DOHH2 (cell line): ENCODE results near the gene RUVBL2.

ENCODE experiments used
- H3F3A ChIP-seq: fragments of 200-600 bp; sonication (generic), shearing (Covaris generic); 2 replicates; pipeline ENCODE4 v1.6.0; 2016; ENCODE audit warnings: antibody characterized with exemption, mild to moderate bottlenecking; ENCODE audit not compliant: control insufficient read depth, insufficient read depth
- H3K27ac ChIP-seq: fragments of 200-600 bp; sonication (generic); 2 replicates; pipeline ENCODE4 v1.5.1; 2014; ENCODE audit warnings: low read depth, mild to moderate bottlenecking, low read length, moderate library complexity
- H3K27me3 ChIP-seq: fragments of 200-600 bp; sonication (generic); 2 replicates; pipeline ENCODE4 v1.6.1; 2014; ENCODE audit warnings: mild to moderate bottlenecking, low read length, mixed read lengths; ENCODE audit not compliant: control insufficient read depth
- H3K36me3 ChIP-seq: fragments of 200-600 bp; sonication (generic); 2 replicates; pipeline ENCODE4 v1.6.1; 2014; ENCODE audit warnings: mild to moderate bottlenecking, low read length, moderate library complexity, mixed read lengths; ENCODE audit not compliant: control insufficient read depth
- H3K4me1 ChIP-seq: fragments of 200-600 bp; sonication (generic); 2 replicates; pipeline ENCODE4 v1.6.1; 2014; ENCODE audit warnings: mild to moderate bottlenecking, low read length, mixed read lengths; ENCODE audit not compliant: control insufficient read depth
- H3K4me2 ChIP-seq: fragments of 200-600 bp; sonication (generic); 2 replicates; pipeline ENCODE4 v1.6.0; 2014; ENCODE audit warnings: mild to moderate bottlenecking, low read length, moderate library complexity
- H3K4me3 ChIP-seq: fragments of 200-600 bp; sonication (generic); 2 replicates; pipeline ENCODE4 v1.5.1; 2014; ENCODE audit warnings: mild to moderate bottlenecking, low read length, mixed read lengths
- H3K79me2 ChIP-seq: fragments of 200-600 bp; sonication (generic); 2 replicates; pipeline ENCODE4 v1.6.1; 2014; ENCODE audit warnings: mild to moderate bottlenecking, low read length, mixed read lengths; ENCODE audit not compliant: control insufficient read depth
- H3K9me2 ChIP-seq: fragments of 200-600 bp; sonication (generic); replicated peaks from 2 replicates; pipeline ENCODE4 v1.6.1; 2014; ENCODE audit warnings: mild to moderate bottlenecking, low read length, mixed read lengths; ENCODE audit not compliant: control insufficient read depth
- H3K9me3 ChIP-seq: fragments of 200-600 bp; sonication (generic); 2 replicates; pipeline ENCODE4 v1.6.1; 2014; ENCODE audit warnings: antibody characterized with exemption, low read length, mixed read lengths; ENCODE audit not compliant: control insufficient read depth, insufficient read depth
- H4K20me1 ChIP-seq: fragments of 200-600 bp; sonication (generic); 2 replicates; pipeline ENCODE4 v1.6.0; 2014; ENCODE audit warnings: low read depth, mild to moderate bottlenecking, antibody characterized with exemption, low read length, moderate library complexity; ENCODE audit not compliant: control insufficient read depth, insufficient read depth
- EZH2phosphoT487 ChIP-seq: fragments of 200-600 bp; sonication (generic); IDR thresholded peaks from 2 replicates; pipeline ENCODE4 v1.6.1; 2017; ENCODE audit warnings: borderline replicate concordance, mild to moderate bottlenecking, antibody characterized with exemption, low read length, moderate library complexity, mixed read lengths
- TF ChIP-seq, protein P1 (sequence below): fragments of 200-600 bp; sonication (generic); IDR thresholded peaks from one replicate; pipeline ENCODE4 v1.5.1; 2014; ENCODE audit warnings: antibody characterized with exemption, mild to moderate bottlenecking, low read depth, low read length; ENCODE audit not compliant: poor library complexity, severe bottlenecking

Gene RUVBL2

DNA sequence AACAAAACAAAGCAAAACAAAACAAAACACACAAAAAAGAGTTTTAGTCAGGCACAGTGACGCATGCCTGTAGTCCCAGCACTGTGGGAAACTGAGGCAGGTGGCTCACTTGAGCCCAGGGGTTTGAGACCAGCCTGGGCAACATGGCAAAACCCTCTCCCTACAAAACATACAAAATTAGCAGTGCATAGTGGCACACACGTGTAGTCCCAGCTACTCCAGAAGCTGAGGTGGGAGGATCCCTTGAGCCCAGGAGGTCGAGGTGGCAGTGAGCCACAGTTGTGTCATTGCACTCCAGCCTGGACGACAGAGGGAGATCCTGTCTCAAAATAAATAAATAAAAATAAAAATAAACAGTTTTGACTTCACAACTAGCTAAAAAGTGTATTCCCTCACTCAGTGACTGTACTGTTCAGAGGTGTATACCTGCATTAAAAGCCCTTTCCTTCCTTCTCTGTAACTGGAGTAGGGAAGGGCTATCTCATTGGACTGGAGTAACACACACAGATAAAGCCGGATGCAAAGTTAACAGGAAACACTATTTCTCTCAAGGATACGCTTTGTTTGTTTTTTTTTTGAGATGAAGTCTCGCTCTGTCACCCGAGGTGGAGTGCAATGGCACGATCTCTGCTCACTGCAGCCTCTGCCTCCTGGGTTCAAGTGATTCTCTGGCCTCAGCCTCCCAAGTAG lies 42.7 kb upstream of the RUVBL2 start:
- peak overlapping the region; percentile 31 for H3K4me3 ChIP-seq
- no peaks in the 10 kb centered on the region for H3K9me2 ChIP-seq
- H3K36me3 ChIP-seq, result peaks cover 12% of the 10 kb centered on the region
- no peaks in the 10 kb centered on the region for H3K27me3 ChIP-seq
- peaks cover 53% of the 10 kb centered on the region for H3K4me1 ChIP-seq
- peak overlapping the region; percentile 30; the same call in 1 of the 2 replicates for H3K27ac ChIP-seq
- TF ChIP-seq, protein P1, sequence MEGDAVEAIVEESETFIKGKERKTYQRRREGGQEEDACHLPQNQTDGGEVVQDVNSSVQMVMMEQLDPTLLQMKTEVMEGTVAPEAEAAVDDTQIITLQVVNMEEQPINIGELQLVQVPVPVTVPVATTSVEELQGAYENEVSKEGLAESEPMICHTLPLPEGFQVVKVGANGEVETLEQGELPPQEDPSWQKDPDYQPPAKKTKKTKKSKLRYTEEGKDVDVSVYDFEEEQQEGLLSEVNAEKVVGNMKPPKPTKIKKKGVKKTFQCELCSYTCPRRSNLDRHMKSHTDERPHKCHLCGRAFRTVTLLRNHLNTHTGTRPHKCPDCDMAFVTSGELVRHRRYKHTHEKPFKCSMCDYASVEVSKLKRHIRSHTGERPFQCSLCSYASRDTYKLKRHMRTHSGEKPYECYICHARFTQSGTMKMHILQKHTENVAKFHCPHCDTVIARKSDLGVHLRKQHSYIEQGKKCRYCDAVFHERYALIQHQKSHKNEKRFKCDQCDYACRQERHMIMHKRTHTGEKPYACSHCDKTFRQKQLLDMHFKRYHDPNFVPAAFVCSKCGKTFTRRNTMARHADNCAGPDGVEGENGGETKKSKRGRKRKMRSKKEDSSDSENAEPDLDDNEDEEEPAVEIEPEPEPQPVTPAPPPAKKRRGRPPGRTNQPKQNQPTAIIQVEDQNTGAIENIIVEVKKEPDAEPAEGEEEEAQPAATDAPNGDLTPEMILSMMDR, result no peak
- TF ChIP-seq EZH2phosphoT487, result no peak
- H3K9me3 ChIP-seq, result peaks cover 14% of the 10 kb centered on the region
- no peaks in the 10 kb centered on the region for H4K20me1 ChIP-seq
- peak overlapping the region; percentile 43 for H3K4me2 ChIP-seq
- H3F3A ChIP-seq, result no peaks in the 10 kb centered on the region
- H3K79me2 ChIP-seq, result peaks cover 13% of the 10 kb centered on the region

DNA sequence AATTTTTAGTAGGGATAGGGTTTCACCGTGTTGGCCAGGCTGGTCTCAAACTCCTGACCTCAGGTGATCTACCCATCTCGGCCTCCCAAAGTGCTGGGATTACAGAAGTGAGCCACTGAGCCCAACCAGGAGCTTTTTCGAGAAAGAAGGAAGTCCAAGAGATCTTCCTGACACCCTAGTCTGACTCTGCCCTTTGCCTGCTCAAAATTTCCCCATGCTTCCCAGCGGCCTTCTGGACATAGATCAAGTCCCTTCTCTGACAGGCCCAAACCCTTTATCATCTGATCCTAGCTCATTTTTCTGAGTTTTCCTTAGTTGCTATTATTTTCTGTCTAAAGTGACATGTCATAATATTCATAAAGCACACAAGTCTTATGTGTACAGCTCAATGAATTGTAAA lies 40.5 kb upstream of the RUVBL2 start:
- H3K4me3 ChIP-seq, result no peak overlapping the region
- peaks cover 24% of the 10 kb centered on the region for H3K79me2 ChIP-seq
- no peaks in the 10 kb centered on the region for H3K27me3 ChIP-seq

DNA sequence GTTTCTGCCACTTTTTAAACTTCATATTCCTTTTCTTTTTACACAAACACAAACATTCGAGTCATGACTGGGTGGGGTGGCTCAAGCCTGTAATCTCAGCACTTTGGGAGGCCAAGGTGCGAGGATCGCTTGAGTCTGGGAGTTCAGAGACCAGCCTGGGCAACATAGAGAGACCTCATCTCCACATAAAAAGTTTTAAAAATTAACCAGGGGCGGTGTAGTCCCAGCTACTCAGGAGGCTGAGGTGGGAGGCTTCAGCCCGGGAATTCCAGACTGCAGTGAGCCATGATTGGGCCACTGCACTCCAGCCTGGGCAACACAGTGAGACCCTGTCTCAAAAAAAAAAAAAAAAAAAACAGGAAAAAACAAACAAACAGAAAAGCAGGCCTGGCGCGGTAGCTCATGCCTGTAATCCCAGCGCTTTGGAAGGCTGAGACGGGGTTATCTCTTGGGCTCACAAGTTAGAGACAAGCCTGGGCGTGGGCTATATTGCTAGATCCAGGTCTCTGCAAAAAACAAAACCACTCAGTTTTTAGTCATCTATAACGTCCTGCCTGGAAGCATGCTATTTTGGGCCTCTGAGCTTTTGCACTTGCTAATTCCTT lies 39.6 kb upstream of the RUVBL2 start:
- no peaks in the 10 kb centered on the region for H3K9me3 ChIP-seq
- H3K4me3 ChIP-seq, result peak overlapping the region; percentile 92
- peaks cover 24% of the 10 kb centered on the region for H3K79me2 ChIP-seq
- H3K36me3 ChIP-seq, result peaks cover 23% of the 10 kb centered on the region
- no peaks in the 10 kb centered on the region for H3K9me2 ChIP-seq
- no peaks in the 10 kb centered on the region; the same call in 1 of the 2 replicates for H3F3A ChIP-seq
- H3K4me1 ChIP-seq, result peaks cover 57% of the 10 kb centered on the region
- H3K27ac ChIP-seq, result no peak overlapping the region
- no peaks in the 10 kb centered on the region for H4K20me1 ChIP-seq
- TF ChIP-seq EZH2phosphoT487, result no peak
- TF ChIP-seq, protein P1, result no peak
- H3K27me3 ChIP-seq, result no peaks in the 10 kb centered on the region
- peak overlapping the region; percentile 87 for H3K4me2 ChIP-seq

More for the DNA sequence above, 40.5 kb upstream of the RUVBL2 start:
- TF ChIP-seq, protein P1, result no peak
- TF ChIP-seq EZH2phosphoT487, result no peak
- H3K36me3 ChIP-seq, result peaks cover 23% of the 10 kb centered on the region
- H3K9me2 ChIP-seq, result no peaks in the 10 kb centered on the region
- H4K20me1 ChIP-seq, result no peaks in the 10 kb centered on the region
- H3K27ac ChIP-seq, result no peak overlapping the region
- H3K4me1 ChIP-seq, result peaks cover 57% of the 10 kb centered on the region
- no peak overlapping the region for H3K4me2 ChIP-seq
- H3F3A ChIP-seq, result no peaks in the 10 kb centered on the region; the same call in 1 of the 2 replicates
- H3K9me3 ChIP-seq, result no peaks in the 10 kb centered on the region
